Measurements from ENCODE around the gene ADGRG1.

ADGRG1 gene

GRCh38 chr16:57611181-57611580 is 17.2 kb upstream of the ADGRG1 start:
- TF ChIP-seq CTCF (IDR thresholded peaks at IDR 0.05; ENCODE audit: control insufficient read depth, extremely low read depth, insufficient read depth), result no peak

GRCh38 chr16:57611706-57612105 is 16.7 kb upstream of the ADGRG1 start:
- TF ChIP-seq CTCF (IDR thresholded peaks at IDR 0.05; ENCODE audit: control insufficient read depth, extremely low read depth, insufficient read depth), result no peak
- no peak for DNase-seq (ENCODE audit: low read depth)
- H3K4me3 ChIP-seq (ENCODE audit: low read depth, low read length), result no peak overlapping the region

More at GRCh38 chr16:57611181-57611580, 17.2 kb upstream of the ADGRG1 start:
- no peak for DNase-seq (ENCODE audit: low read depth)
- no peak overlapping the region for H3K4me3 ChIP-seq (ENCODE audit: low read depth, low read length)

GRCh38 chr16:57612494-57612893 is 15.9 kb upstream of the ADGRG1 start:
- TF ChIP-seq CTCF (IDR thresholded peaks at IDR 0.05; ENCODE audit: control insufficient read depth, extremely low read depth, insufficient read depth), result no peak
- no peak for DNase-seq (ENCODE audit: low read depth)
- H3K4me3 ChIP-seq (ENCODE audit: low read depth, low read length), result no peak overlapping the region

GRCh38 chr16:57613514-57613913 is 14.9 kb upstream of the ADGRG1 start:
- no peak for DNase-seq (ENCODE audit: low read depth)
- no peak for TF ChIP-seq CTCF (IDR thresholded peaks at IDR 0.05; ENCODE audit: control insufficient read depth, extremely low read depth, insufficient read depth)

GRCh38 chr16:57614536-57614935 is 13.9 kb upstream of the ADGRG1 start:
- no peak for TF ChIP-seq CTCF (IDR thresholded peaks at IDR 0.05; ENCODE audit: control insufficient read depth, extremely low read depth, insufficient read depth)
- DNase-seq (ENCODE audit: low read depth), result no peak
- H3K4me3 ChIP-seq (ENCODE audit: low read depth, low read length), result no peak overlapping the region

More at GRCh38 chr16:57613514-57613913, 14.9 kb upstream of the ADGRG1 start:
- no peak overlapping the region for H3K4me3 ChIP-seq (ENCODE audit: low read depth, low read length)

GRCh38 chr16:57614944-57615343 is 13.5 kb upstream of the ADGRG1 start:
- no peak overlapping the region for H3K4me3 ChIP-seq (ENCODE audit: low read depth, low read length)
- no peak for TF ChIP-seq CTCF (IDR thresholded peaks at IDR 0.05; ENCODE audit: control insufficient read depth, extremely low read depth, insufficient read depth)
- DNase-seq (ENCODE audit: low read depth), result no peak

- TF ChIP-seq CTCF (IDR thresholded peaks at IDR 0.05; ENCODE audit: control insufficient read depth, extremely low read depth, insufficient read depth), result no peak
- H3K4me3 ChIP-seq (ENCODE audit: low read depth, low read length), result no peak overlapping the region
These were observed 12.6 kb upstream of the ADGRG1 start for GRCh38 chr16:57615813-57616212.

More at GRCh38 chr16:57615813-57616212, 12.6 kb upstream of the ADGRG1 start:
- DNase-seq (ENCODE audit: low read depth), result no peak

Measured in LNCaP clone FGC (cell line).